Measurements from ENCODE around the gene GPR17.

Gene GPR17

GRCh38 chr2:127607399-127607908, 38.5 kb upstream of the GPR17 start:
- no peak for DNase-seq (ENCODE audit: low read depth)
- no peaks in the 10 kb centered on the region for H3K4me1 ChIP-seq (ENCODE audit: control insufficient read depth, insufficient read depth, low read length)
- H3K27me3 ChIP-seq (replicated peaks; ENCODE audit: control insufficient read depth, insufficient read depth, low read length) = peaks cover 13% of the 10 kb centered on the region

GRCh38 chr2:127608061-127609030, 37.6 kb upstream of the GPR17 start:
- Histone ChIP-seq H3K9ac (ENCODE audit: low read length) (no peak overlapping the region), H3K27me3 (replicated peaks; ENCODE audit: control insufficient read depth, insufficient read depth, low read length) (peaks cover 13% of the 10 kb centered on the region), H3K36me3 (ENCODE audit: control insufficient read depth, insufficient read depth, low read length, severe bottlenecking) (no peaks in the 10 kb centered on the region), H3K4me3 (ENCODE audit: low read length) (no peak overlapping the region), H3K9me3 (ENCODE audit: control insufficient read depth, low read length) (peaks cover 25% of the 10 kb centered on the region), H3K4me1 (ENCODE audit: control insufficient read depth, insufficient read depth, low read length) (no peaks in the 10 kb centered on the region)
- no peak for DNase-seq (ENCODE audit: low read depth)

More at GRCh38 chr2:127607399-127607908, 38.5 kb upstream of the GPR17 start:
- Histone ChIP-seq H3K9me3 (ENCODE audit: control insufficient read depth, low read length) (peaks cover 27% of the 10 kb centered on the region), H3K4me3 (ENCODE audit: low read length) (no peak overlapping the region), H3K36me3 (ENCODE audit: control insufficient read depth, insufficient read depth, low read length, severe bottlenecking) (no peaks in the 10 kb centered on the region), H3K9ac (ENCODE audit: low read length) (no peak overlapping the region)

GRCh38 chr2:127609031-127609751, 36.8 kb upstream of the GPR17 start:
- Histone ChIP-seq H3K9ac (ENCODE audit: low read length) (no peak overlapping the region), H3K4me1 (ENCODE audit: control insufficient read depth, insufficient read depth, low read length) (no peaks in the 10 kb centered on the region)
- no peak for DNase-seq (ENCODE audit: low read depth)

GRCh38 chr2:127609818-127610217, 36.1 kb upstream of the GPR17 start:
- no peak overlapping the region for H3K4me3 ChIP-seq (ENCODE audit: low read length)
- H3K27me3 ChIP-seq (replicated peaks; ENCODE audit: control insufficient read depth, insufficient read depth, low read length) = peaks cover 13% of the 10 kb centered on the region
- peaks cover 24% of the 10 kb centered on the region for H3K9me3 ChIP-seq (ENCODE audit: control insufficient read depth, low read length)
- no peak for DNase-seq (ENCODE audit: low read depth)
- H3K9ac ChIP-seq (ENCODE audit: low read length) = no peak overlapping the region
- H3K36me3 ChIP-seq (ENCODE audit: control insufficient read depth, insufficient read depth, low read length, severe bottlenecking) = no peaks in the 10 kb centered on the region
- H3K4me1 ChIP-seq (ENCODE audit: control insufficient read depth, insufficient read depth, low read length) = no peaks in the 10 kb centered on the region

More at GRCh38 chr2:127609031-127609751, 36.8 kb upstream of the GPR17 start:
- Histone ChIP-seq H3K27me3 (replicated peaks; ENCODE audit: control insufficient read depth, insufficient read depth, low read length) (peaks cover 13% of the 10 kb centered on the region), H3K36me3 (ENCODE audit: control insufficient read depth, insufficient read depth, low read length, severe bottlenecking) (no peaks in the 10 kb centered on the region), H3K4me3 (ENCODE audit: low read length) (no peak overlapping the region), H3K9me3 (ENCODE audit: control insufficient read depth, low read length) (peaks cover 27% of the 10 kb centered on the region)

- Histone ChIP-seq H3K36me3 (ENCODE audit: control insufficient read depth, insufficient read depth, low read length, severe bottlenecking) (no peaks in the 10 kb centered on the region), H3K9ac (ENCODE audit: low read length) (no peak overlapping the region), H3K4me1 (ENCODE audit: control insufficient read depth, insufficient read depth, low read length) (no peaks in the 10 kb centered on the region), H3K9me3 (ENCODE audit: control insufficient read depth, low read length) (peaks cover 24% of the 10 kb centered on the region), H3K4me3 (ENCODE audit: low read length) (no peak overlapping the region), H3K27me3 (replicated peaks; ENCODE audit: control insufficient read depth, insufficient read depth, low read length) (peaks cover 13% of the 10 kb centered on the region)
- no peak for DNase-seq (ENCODE audit: low read depth)
These were observed 35.4 kb upstream of the GPR17 start for GRCh38 chr2:127610561-127610960.

GRCh38 chr2:127611076-127611925, 34.7 kb upstream of the GPR17 start:
- DNase-seq (ENCODE audit: low read depth) = no peak

GRCh38 chr2:127612111-127612822, 33.7 kb upstream of the GPR17 start:
- no peak overlapping the region for H3K9ac ChIP-seq (ENCODE audit: low read length)
- DNase-seq (ENCODE audit: low read depth) = no peak

More at GRCh38 chr2:127611076-127611925, 34.7 kb upstream of the GPR17 start:
- H3K4me3 ChIP-seq (ENCODE audit: low read length) = no peak overlapping the region
- H3K36me3 ChIP-seq (ENCODE audit: control insufficient read depth, insufficient read depth, low read length, severe bottlenecking) = no peaks in the 10 kb centered on the region
- peaks cover 13% of the 10 kb centered on the region for H3K27me3 ChIP-seq (replicated peaks; ENCODE audit: control insufficient read depth, insufficient read depth, low read length)
- H3K9me3 ChIP-seq (ENCODE audit: control insufficient read depth, low read length) = peaks cover 24% of the 10 kb centered on the region
- no peak overlapping the region for H3K9ac ChIP-seq (ENCODE audit: low read length)
- H3K4me1 ChIP-seq (ENCODE audit: control insufficient read depth, insufficient read depth, low read length) = no peaks in the 10 kb centered on the region

GRCh38 chr2:127614246-127614645, 31.7 kb upstream of the GPR17 start:
- H3K9me3 ChIP-seq (ENCODE audit: control insufficient read depth, low read length) = peaks cover 24% of the 10 kb centered on the region
- H3K9ac ChIP-seq (ENCODE audit: low read length) = no peak overlapping the region
- no peak for DNase-seq (ENCODE audit: low read depth)
- peaks cover 4% of the 10 kb centered on the region for H3K27me3 ChIP-seq (replicated peaks; ENCODE audit: control insufficient read depth, insufficient read depth, low read length)
- H3K4me1 ChIP-seq (ENCODE audit: control insufficient read depth, insufficient read depth, low read length) = no peaks in the 10 kb centered on the region
- no peak overlapping the region for H3K4me3 ChIP-seq (ENCODE audit: low read length)
- no peaks in the 10 kb centered on the region for H3K36me3 ChIP-seq (ENCODE audit: control insufficient read depth, insufficient read depth, low read length, severe bottlenecking)

More at GRCh38 chr2:127612111-127612822, 33.7 kb upstream of the GPR17 start:
- H3K4me1 ChIP-seq (ENCODE audit: control insufficient read depth, insufficient read depth, low read length) = no peaks in the 10 kb centered on the region
- peaks cover 13% of the 10 kb centered on the region for H3K27me3 ChIP-seq (replicated peaks; ENCODE audit: control insufficient read depth, insufficient read depth, low read length)
- H3K36me3 ChIP-seq (ENCODE audit: control insufficient read depth, insufficient read depth, low read length, severe bottlenecking) = no peaks in the 10 kb centered on the region
- peaks cover 24% of the 10 kb centered on the region for H3K9me3 ChIP-seq (ENCODE audit: control insufficient read depth, low read length)
- H3K4me3 ChIP-seq (ENCODE audit: low read length) = no peak overlapping the region

- Histone ChIP-seq H3K9me3 (ENCODE audit: control insufficient read depth, low read length) (peaks cover 24% of the 10 kb centered on the region), H3K27me3 (replicated peaks; ENCODE audit: control insufficient read depth, insufficient read depth, low read length) (peaks cover under 1% of the 10 kb centered on the region), H3K36me3 (ENCODE audit: control insufficient read depth, insufficient read depth, low read length, severe bottlenecking) (no peaks in the 10 kb centered on the region), H3K9ac (ENCODE audit: low read length) (no peak overlapping the region), H3K4me1 (ENCODE audit: control insufficient read depth, insufficient read depth, low read length) (no peaks in the 10 kb centered on the region), H3K4me3 (ENCODE audit: low read length) (no peak overlapping the region)
- peak; percentile 62 for DNase-seq (ENCODE audit: low read depth)
These were observed 31.2 kb upstream of the GPR17 start for GRCh38 chr2:127614731-127615130.

- H3K36me3 ChIP-seq (ENCODE audit: control insufficient read depth, insufficient read depth, low read length, severe bottlenecking) = no peaks in the 10 kb centered on the region
- no peak overlapping the region for H3K9ac ChIP-seq (ENCODE audit: low read length)
- no peaks in the 10 kb centered on the region for H3K4me1 ChIP-seq (ENCODE audit: control insufficient read depth, insufficient read depth, low read length)
- no peaks in the 10 kb centered on the region for H3K27me3 ChIP-seq (replicated peaks; ENCODE audit: control insufficient read depth, insufficient read depth, low read length)
- H3K4me3 ChIP-seq (ENCODE audit: low read length) = no peak overlapping the region
- H3K9me3 ChIP-seq (ENCODE audit: control insufficient read depth, low read length) = peaks cover 23% of the 10 kb centered on the region
- peak; percentile 82 for DNase-seq (ENCODE audit: low read depth)
These were observed 30.3 kb upstream of the GPR17 start for GRCh38 chr2:127615511-127616166.
